ENCODE results near the gene DYRK1A.

The DYRK1A gene

DNA sequence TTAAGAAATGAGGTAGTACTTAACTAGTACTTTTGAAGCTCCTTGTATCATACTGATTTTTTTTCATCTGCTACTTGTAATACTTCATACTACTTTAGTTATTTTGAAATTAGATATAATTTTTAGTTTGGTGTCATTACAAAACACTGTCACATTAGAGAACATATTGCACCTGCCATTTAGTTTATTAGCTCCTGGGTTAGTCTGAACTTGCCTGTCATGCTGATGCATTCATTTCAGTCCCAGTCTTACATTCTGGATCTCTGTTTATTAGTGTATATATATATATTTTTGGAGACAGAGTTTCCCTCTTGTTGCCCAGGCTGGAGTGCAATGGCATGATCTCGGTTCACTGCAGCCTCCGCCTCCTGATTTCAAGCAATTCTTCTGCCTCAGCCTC lies 50.3 kb downstream of the DYRK1A start:
- no peak for DNase-seq

- no peak for DNase-seq
Observed at GRCh38 chr21:37419228-37419906, 52.8 kb downstream of the DYRK1A start.

GRCh38 chr21:37421306-37421705 lies 54.7 kb downstream of the DYRK1A start:
- DNase-seq, result no peak

GRCh38 chr21:37422382-37422781 lies 55.8 kb downstream of the DYRK1A start:
- DNase-seq, result no peak

GRCh38 chr21:37423103-37423502 lies 56.5 kb downstream of the DYRK1A start:
- no peak for DNase-seq

DNA sequence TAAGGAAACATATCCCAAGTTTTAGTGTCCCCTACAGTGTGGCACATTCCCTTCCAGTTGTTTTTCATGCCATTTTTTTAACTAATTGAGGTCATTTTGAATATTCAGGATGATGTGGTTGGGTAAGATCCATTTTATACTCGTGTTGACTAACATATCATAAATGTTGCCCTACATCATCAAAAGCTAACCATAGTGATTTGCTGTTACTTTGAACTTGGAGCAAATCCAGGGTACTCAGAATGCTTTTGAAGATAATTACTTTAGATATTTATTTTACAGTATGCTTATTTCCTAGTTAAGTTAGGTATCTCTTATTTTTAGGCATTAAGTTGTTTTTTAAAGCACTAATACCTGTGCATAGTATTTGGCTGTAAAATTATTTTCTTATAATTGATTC lies 57.8 kb downstream of the DYRK1A start:
- no peak for DNase-seq

- no peak for DNase-seq
Observed at GRCh38 chr21:37425001-37425400, 58.4 kb downstream of the DYRK1A start.

DNA sequence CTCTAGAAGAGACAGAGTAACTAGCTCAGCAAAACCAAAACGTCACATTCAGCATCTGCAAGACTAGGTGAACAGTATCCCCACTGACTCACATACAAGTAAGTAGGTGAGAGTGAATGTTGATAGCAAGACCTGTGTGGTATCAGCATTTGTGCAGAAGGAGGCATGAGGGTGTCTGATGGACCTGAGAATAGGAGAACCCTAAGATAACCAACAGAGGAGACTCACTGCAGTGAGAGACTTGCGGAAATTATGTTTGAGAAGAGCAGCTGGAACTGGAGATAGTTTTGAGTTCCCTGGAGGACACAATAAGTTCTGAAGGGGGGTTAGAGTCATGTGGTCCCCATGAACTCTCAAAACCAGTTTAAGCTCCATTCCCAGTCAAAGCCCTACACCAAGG lies 59.1 kb downstream of the DYRK1A start:
- DNase-seq, result no peak

DNA sequence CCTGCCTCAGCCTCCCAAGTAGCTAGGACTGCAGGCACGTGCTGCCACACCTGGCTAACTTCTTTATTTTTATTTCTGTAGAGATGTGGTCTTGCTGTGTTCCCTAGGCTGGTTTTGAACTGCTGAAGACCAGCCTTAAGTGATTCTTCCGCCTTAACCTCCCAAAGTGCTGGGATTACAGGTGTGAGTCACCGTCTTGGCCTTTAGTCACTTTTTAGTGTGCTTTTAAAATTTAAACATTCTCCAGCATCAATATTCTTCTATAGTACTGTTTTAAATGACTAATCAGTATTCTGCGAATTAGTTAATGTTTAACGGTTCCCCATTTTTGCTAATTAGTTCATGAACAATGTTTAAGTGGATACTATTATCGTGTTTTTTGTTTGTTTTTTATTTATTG lies 60.6 kb downstream of the DYRK1A start:
- no peak for DNase-seq

DNA sequence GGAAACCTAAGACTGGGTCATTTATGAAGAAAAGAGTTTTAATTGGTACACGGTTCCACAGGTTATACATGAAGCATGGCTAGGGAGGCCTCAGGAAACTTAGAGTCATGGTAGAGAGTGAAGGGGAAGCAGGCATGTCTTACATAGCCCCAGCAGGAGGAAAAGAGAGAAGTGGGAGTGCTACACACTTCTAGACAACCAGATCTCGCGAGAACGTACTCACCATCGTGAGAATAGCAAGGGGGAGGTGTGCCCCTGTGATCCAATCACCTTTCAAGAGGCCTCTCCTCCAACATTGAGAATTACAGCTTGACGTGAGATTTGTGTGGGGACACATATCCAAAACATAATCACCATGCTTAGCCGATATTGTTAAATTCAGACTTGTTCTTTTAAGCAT lies 62.8 kb downstream of the DYRK1A start:
- DNase-seq, result no peak

DNA sequence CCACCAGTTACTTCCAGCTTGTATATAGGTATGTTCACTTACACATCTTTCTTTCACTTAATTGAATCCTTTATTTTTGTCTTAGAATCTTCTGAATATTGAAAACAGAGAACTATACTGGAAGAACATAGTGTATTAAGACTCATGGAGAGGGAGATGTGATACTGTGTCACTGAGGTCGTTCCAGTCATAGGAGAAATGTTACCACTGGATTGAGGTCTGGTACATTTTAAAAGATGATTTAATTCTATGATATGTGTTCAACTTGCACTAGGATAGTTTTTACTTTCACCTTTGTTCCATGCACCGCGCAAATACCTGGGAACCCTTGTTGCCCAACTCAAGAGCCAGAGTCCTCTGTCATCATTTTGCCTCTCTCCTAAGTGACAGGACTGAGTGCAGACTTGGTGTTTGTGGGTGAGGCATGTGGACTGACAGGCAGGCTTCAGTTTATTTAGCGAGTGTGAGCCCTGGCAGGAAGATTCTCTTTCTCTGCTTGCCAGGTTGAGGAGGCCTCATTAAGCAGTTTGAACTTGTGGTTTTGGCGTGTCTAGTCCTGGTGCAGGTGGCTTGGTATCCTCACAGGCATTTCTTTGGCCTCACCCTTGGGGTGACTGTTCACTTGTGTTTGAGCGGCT lies 63.7 kb downstream of the DYRK1A start:
- no peak for DNase-seq

DNA sequence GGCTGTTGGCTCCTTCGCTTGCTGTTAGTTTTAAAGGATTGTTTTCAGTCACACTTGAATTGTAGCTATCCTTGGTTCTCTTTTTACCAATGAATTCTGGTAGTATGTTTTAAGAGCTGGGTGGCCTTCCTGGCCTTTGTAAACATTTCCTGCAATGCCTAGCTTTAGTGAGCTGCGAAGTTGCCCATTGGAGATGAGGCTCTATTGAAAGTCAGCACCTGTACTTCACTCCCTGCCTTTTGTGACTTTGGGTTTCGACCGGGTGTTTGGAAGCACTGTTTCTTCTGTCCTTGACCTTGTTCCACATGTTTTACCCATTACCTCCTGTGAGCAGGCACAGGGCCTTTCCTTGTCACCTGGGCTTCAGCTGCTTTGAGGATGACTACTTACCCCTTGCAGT lies 64.7 kb downstream of the DYRK1A start:
- no peak for DNase-seq

DNA sequence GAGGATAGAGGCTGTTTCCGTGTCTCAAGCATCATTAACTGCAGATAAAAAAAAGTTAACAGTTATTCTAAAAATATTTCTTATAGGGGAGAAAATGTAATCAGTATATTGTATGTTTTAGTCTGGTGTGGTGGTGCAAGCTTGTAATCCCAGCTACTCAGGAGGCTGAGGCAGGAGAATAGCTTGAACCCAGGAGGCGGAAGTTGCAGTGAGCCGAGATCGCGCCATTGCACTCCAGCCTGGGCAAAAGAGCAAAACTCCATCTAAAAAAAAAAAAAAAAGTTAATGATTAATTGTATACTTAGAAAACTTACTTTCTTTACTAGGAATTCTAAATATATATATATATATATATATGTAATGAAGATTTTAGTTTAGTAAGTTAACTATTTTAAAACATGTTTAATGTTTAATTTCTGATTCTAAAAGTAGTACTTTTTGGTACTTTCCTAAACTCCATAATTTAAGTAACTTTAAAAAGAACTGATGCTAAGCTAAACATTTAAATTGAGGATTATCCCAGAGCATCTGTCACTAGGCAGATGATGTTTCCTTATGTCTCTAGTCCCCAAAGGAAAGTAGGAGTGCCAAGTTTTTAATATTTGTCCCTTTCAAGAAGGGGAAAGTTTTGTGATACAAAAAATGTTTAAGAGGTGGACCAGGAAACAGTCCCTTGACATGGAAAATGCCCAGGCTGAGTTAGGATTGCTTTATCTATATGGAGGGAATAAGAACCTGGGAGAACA lies 66.3 kb downstream of the DYRK1A start:
- no peak for DNase-seq

DNA sequence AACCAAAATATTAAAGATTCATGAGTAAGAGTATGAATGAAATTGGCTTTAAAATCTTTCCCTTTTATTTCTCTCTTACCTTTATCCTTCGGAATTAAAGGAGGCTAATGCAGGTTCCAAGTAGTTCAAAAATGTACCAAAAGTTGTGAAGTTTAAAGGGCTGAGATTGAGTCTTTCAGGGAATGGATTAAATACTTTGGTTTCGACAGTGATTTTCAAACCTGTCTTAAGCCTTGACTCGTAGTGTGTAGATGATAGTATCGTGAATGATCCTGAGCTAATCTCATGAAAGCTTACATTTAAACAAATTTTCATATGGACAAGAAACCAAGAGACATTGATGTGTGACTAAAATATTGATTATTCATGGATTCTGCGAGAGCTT lies 66.9 kb downstream of the DYRK1A start:
- no peak for DNase-seq

GRCh38 chr21:37435120-37435519 lies 68.5 kb downstream of the DYRK1A start:
- DNase-seq, result peak in 52 of 58 donors; percentile 1 to 93 (median 49)

DNA sequence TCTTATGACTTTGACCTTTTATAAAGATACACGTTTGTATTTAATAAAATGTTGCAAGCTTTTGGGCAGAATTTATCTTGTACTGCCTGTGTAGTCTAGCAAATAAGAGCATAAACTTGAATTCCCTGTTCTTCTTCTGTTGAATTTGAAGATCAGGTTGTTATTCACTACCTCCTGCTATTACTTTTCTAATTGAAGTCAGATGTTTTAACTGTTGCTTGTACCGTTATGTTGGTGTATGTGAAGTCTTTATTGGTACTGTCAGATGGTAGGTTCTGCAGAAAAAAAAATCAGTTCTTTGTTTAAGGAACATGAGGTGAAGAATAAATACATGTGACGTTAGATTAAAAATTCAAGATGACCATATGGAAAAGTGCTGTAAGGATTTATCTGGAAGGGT lies 69.1 kb downstream of the DYRK1A start:
- DNase-seq, result no peak

- no peak for DNase-seq
Observed at GRCh38 chr21:37436174-37436573, 69.6 kb downstream of the DYRK1A start.

DNA sequence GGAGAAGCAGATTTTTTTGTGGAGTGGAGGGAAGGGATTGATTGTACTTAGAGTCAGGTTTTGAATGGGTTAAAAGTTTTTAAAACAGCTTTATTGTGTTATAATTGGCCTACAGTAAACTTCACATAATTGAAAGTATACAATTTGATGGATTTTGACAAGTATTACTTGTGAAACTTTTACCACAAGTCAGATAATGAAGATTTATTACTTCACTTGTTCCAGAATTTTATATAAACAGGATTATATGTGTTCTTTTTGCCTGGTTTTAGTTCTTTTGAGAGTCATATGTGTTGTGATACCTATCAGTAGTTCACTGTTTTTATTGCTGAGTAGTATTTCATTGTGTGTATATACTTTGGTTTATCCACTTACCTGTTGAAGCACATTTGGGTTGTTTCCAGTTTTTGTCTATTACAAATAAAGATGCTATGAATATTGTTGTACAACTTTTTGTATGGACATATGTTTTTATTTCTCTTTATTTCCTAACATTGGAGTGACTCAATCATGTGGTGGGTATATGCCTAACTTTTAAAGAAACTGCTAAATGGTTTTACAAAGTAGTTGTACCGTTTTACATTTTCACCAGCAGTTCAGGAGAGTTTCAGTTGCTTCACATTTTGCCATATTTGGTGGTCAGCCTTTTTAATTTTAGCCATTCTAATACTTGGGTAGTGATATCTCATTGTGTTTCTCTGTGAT lies 71.0 kb downstream of the DYRK1A start:
- no peak for DNase-seq

DNA sequence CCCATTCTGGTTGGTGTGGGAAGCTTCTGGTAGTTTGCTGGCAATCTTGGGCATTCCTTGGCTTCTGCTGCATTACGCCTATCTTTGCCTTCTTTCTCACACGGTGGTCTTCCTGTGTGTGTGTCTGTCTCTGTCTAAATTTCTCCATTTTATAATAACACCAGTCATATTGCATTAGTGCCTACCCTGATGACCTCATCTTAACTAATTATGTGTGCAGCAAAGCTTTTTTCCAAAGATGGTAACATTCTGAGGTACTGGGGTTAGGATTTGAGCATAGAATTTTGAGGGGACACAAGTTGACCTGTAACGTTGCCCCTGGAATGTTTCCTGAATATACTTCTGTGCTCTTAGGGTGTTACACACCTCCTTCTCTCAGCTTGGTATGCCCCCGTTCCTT lies 77.1 kb downstream of the DYRK1A start:
- DNase-seq, result no peak

DNA sequence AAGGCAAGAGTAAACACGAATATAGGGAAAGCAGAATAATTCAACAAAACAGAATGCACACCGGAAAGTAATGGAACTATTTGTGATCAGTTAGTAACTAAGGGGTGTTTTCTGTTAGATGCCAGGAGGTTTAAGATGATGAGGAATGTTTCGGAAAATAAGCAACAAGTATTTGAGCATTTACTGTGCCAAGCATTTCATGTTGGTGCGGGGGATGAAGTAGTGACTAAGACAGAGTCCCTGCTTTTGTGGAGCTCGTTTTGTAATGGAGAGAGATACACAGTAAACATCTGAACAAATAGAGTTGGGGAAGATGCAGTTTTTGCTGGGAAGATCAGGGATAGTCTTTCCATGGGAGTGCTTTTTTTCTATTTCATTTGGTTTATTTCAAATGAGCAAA lies 78.7 kb downstream of the DYRK1A start:
- DNase-seq, result peak in 2 of 58 donors; percentile 14 to 26

DNA sequence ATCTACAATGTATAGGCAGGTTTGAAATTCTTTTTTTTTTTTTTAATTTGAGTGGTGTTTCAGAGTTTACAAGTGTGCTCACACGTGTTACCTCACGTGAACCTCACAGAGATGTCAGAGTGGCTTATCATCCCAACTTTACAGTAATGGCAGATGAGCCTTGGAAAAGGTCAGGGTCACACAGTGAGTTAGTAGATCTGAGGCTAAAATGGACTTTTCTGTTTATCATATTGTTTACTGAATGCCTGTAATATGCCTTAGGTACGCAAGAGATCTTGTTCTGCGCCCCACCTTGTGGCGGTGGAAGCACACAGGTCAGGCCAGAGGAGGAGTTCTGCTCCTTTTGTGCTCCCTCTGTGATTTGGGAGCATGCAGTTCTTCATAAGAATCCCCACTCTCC lies 80.0 kb downstream of the DYRK1A start:
- no peak for DNase-seq

DNA sequence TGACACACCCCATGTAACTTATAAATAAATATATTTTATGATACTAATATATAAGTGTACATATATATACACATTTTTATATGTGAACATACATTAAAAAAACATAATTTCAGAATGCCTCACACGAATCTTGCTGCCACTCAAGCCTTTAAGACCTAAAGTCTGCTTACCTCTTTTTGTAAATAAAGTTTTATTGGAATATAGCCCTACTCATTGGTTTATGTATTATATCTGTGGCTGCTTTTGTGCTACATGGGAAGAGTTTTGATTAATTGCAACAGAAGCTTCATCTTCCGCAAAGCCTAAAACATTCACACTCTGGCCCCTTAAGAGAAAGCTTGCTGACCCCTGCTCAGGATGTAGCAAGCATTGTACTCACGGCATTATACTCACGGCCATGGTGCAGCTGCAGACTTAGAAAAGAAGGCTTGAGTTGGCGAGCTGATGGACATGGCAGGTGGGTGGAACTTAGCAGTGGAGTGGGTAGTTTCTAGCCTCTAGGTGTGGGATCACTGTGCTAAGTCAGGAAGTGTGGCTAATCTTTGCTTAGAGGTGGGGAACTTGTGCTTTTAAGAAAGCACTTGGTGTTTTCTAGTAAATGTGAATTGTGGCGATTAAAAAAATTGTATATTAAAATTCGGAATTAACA lies 80.8 kb downstream of the DYRK1A start:
- DNase-seq, result no peak
